PFSK-1 (cell line): ENCODE results near the gene RNF208.

Source experiments
- FOXP2 ChIP-seq: optimal IDR thresholded peaks from 2 replicates; pipeline ENCODE3; 2011; ENCODE audit warnings: borderline replicate concordance, control low read depth, inconsistent platforms; ENCODE audit not compliant: insufficient read depth; ENCODE audit errors: extremely low read length, extremely low read depth
- POLR2AphosphoS5 ChIP-seq: IDR thresholded peaks from 2 replicates; pipeline ENCODE4 v1.6.1; 2012; ENCODE audit warnings: low read depth, mild to moderate bottlenecking, control low read depth, low read length, moderate library complexity
- SIN3A ChIP-seq: IDR thresholded peaks from 2 replicates; pipeline ENCODE4 v1.6.1; 2012; ENCODE audit warnings: mild to moderate bottlenecking, low read length, moderate library complexity, borderline replicate concordance; ENCODE audit not compliant: insufficient read depth
- TAF1 ChIP-seq: IDR thresholded peaks from 2 replicates; pipeline ENCODE4 v1.6.1; 2012; ENCODE audit warnings: low read length, control low read depth, borderline replicate concordance; ENCODE audit not compliant: insufficient read depth
- TF ChIP-seq, protein P1 (sequence below), 2 experiments: IDR thresholded peaks; 2 replicates each; pipeline versions ENCODE4 v1.6.1 to v1.8.0; 2011 to 2012; ENCODE audit warnings: low read depth in 2 of 2, low read length in 2 of 2, control low read depth in 1 of 2, inconsistent platforms in 1 of 2, mild to moderate bottlenecking in 1 of 2, moderate library complexity in 1 of 2; ENCODE audit not compliant: insufficient read depth in 1 of 2

DNA sequence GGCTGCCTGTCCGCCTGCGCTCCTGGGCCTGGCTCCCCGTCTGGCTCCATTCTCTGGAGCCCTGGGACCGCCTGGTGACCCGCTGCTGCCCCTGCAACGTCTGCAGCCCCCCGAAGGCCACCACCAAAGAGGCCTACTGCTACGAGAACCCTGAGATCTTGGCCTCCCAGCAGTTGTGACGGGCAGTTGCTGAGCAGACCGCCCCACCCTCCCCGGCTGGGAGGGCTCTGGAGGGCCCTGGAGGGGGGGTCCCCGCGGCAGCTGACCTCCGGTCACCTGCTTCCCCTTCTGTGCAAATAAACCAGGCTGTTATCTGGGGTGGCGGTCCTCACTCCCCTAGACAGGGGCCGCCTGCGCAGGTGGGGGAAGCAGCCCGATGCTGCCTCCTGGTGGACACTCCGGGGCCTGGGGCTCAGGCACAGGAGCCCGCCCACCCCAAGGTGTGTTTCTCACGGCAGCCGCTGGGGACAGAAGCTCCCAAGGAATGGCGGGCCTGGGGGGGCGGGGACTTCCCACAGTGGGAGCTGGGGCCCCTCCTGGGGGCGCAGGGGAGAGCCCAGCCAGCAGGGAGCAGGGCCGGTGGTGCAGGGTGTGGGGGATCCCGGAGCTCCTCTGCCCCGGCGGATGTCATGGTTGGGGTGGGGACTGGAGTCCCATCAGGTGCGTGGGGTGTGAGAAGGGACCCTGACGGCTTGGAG is 14.3 kb upstream of the RNF208 start:
- TF ChIP-seq SIN3A: no peak
- no peak for TF ChIP-seq POLR2AphosphoS5
- TF ChIP-seq, protein P1, sequence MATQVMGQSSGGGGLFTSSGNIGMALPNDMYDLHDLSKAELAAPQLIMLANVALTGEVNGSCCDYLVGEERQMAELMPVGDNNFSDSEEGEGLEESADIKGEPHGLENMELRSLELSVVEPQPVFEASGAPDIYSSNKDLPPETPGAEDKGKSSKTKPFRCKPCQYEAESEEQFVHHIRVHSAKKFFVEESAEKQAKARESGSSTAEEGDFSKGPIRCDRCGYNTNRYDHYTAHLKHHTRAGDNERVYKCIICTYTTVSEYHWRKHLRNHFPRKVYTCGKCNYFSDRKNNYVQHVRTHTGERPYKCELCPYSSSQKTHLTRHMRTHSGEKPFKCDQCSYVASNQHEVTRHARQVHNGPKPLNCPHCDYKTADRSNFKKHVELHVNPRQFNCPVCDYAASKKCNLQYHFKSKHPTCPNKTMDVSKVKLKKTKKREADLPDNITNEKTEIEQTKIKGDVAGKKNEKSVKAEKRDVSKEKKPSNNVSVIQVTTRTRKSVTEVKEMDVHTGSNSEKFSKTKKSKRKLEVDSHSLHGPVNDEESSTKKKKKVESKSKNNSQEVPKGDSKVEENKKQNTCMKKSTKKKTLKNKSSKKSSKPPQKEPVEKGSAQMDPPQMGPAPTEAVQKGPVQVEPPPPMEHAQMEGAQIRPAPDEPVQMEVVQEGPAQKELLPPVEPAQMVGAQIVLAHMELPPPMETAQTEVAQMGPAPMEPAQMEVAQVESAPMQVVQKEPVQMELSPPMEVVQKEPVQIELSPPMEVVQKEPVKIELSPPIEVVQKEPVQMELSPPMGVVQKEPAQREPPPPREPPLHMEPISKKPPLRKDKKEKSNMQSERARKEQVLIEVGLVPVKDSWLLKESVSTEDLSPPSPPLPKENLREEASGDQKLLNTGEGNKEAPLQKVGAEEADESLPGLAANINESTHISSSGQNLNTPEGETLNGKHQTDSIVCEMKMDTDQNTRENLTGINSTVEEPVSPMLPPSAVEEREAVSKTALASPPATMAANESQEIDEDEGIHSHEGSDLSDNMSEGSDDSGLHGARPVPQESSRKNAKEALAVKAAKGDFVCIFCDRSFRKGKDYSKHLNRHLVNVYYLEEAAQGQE (IDR thresholded peaks at IDR 0.05; ENCODE audit: insufficient read depth in 1 of 2, low read depth in 2 of 2, low read length in 2 of 2): no peak
- no peak for TF ChIP-seq TAF1
- TF ChIP-seq FOXP2: no peak
